GM18868 (cell line): Measurements from ENCODE around the gene PGM2L1.
"Not testable (repeated sequence)": the region's sequence is repeated elsewhere in the genome, so short reads cannot be mapped to it uniquely, and the experiment has no call there.

ENCODE experiments used
- ATAC-seq: cut with Tn5 transposase; IDR thresholded peaks from one replicate; pipeline ENCODE4 v1.9.1; 2021; ENCODE audit warnings: mild to moderate bottlenecking, moderate library complexity; ENCODE audit not compliant: unreplicated experiment

The PGM2L1 gene

DNA sequence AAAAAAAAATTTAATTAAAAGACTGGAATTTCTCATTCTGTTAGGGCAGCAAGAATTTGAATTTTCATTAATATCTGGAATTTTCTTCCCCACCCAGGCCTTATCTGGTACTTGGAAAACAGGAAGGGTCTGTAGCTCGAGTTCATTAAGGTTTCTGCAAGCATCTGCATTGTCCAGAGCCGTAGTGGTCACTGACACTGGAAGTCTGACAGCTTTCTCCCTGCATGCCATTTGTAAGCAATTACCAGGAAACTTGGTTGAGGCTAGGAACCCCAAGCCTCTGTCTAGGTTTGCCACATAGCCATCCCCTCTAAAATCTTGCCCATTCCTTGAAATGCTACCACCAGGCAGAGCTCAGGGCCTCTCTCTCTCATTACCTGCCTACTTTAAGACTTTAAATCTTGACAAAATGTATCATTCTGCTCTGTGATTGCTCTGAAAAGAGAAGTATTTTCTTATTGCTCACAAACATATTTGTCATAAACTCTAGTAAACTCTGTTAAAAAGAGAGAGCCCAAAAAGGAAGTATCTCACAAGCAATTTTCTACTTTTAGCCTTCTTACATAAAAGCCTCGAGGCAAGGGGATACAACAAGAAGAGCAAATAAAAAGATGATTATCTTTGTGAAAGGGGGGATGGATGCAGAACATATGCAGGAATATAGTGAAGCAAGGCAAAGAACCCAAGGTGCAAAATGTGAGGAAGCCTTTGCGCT is 5.5 kb upstream of the PGM2L1 start:
- no peak for ATAC-seq

DNA sequence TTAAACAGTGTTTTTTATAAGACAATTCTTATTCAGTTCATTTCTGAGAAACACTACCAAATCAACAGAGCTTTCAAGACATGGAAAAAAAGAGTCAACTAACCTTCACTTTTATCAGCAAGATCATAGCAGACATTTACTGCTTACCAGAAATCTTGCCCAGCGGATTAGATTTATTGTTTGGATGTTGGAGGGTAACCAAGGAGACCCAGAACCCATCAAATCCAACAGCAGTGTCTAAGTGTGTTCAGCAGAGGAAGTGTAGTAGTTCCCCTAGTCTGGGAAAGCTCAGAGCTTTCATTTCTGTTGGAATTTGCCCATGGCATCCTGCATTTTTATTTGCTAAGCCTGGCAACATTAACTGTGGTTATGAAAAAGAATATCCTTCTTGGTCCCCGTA is 2.4 kb upstream of the PGM2L1 start:
- ATAC-seq = no peak

DNA sequence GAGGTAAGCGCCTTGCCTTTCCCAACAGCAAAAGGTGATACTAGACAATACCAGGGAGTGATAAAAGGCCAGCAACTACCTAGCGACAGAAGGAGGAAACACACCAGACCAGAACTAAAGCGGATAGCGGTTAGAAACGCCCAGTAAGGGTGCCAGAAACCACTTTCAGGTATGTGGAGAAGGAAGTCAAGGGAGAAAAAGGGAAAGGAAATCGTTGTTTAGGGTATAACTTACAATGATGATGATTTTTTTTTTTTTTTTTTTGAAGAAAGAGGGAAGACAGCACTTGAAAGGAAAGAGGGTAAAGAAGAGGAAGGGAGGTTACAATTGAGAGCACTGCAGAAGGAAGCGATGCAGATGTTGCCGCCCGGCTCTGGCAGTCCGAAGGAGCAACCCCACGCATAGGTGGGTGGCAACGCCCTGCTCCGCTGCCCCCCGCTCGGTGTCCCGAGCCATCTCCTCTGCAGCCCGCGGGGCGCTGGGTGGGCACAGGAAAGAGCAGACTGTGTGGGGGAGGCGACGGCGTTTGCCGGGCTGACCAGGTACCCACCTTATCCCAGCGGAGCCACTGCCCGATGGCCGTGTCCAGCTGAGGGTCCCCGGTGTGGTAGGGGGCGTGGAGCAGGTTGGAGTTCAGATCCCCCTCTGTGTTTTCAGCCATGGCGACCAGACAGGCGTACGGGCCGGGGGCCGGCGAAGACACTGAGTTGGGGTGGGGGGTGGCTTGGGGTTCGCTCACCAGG is 561 bp downstream of the PGM2L1 start:
- no peak for ATAC-seq

DNA sequence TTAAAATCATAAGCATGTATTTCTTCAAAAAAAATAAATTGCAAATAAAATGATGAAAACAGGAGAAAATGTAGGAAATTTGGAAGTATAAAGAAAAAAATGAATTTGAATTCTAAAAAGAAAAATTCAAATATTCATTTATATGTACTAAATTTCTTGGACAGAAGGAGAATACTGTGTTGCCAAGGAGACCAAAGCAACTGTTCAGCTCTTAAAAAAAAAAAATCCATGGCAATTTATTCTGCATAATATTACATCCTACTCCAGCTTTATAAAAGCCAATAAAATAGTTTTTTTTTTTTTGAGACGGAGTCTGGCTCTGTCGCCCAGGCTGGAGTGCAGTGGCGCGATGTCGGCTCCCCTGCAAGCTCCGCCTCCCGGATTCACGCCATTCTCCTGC is 6.0 kb downstream of the PGM2L1 start:
- no peak for ATAC-seq

DNA sequence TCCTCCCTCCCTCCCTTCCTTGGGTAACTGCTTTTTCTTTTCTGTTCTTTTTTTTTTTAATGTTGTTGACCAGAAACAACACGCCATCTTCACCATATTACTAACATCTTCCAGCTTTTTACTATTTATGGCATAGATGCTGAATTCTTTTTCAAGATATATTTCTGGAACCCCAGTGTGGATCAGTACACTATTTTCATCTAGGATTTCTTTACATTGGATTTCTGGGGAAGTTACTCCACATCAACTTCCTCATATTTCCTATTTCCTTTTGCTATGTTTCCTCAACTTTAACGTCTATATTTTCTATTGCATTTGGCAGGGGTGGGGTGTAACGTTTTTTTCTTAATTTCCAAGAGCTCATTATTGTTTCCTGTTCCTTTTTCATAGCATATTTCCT is 7.0 kb downstream of the PGM2L1 start:
- ATAC-seq = no peak

DNA sequence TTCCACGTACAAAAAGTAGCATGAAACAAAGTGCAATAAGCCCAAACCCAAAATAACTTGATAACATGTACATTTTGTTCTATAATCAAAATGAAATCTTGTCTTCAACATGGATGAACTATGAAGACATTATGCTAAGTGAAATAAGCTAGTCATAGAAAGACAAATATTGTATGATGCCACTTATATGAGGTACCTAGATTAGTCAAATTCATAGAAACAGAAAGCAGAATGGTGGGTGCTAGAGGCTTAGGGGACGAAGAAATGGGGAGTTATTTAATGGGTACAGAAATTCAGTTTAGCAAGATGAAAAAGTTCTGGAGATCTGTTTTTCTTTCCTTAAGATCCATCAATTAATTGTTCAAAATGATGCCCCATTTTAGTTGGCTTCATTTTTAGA is 7.5 kb downstream of the PGM2L1 start:
- ATAC-seq = no peak

DNA sequence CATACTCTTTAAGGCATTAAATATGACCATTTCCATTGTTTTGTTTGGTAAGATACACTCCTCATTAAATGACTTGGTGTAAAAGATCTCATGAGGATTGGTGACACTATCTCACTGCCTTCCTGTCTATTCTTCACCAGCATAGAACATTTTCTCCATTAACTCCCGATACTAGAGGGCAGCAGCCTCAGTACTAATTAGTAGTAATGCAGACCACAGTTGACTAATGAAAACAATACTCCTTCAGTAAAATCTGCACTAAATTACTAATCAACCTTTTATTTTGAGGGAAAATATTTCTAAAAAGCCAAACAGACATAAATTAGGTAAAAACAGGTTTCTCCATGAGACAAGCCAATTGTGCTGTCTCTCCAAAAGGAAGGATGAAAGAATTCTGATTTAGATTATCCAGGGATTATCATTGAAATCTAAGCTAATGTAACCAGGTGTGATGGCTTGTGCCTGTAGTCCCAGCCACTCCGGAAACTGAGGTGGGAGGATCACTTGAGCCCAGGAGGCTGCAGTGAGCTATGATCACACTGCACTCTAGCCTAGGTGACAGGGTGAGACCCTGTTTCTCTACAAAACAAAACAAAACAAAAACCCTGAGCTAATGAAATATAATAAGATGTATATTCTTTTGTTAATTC is 9.4 kb downstream of the PGM2L1 start:
- no peak for ATAC-seq

DNA sequence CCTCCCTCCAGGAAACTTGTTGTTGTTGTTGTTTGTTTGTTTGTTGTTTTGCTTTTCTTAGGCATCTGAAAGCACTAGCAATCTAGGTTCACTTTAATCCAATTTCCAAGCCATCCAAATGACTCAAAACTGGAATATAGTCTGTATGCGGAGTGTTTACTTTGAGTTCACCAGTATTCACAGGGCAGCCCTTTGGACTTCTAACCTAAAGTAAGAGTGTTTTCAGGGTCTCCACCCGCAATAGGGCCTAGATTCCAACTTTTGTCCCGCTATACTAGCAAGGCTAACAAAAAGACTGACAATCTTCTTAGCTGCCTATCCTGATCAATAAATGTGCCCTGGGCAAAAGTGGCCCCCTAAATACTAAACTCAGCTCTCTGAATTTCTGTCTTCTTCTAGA is 13.6 kb downstream of the PGM2L1 start:
- no peak for ATAC-seq

DNA sequence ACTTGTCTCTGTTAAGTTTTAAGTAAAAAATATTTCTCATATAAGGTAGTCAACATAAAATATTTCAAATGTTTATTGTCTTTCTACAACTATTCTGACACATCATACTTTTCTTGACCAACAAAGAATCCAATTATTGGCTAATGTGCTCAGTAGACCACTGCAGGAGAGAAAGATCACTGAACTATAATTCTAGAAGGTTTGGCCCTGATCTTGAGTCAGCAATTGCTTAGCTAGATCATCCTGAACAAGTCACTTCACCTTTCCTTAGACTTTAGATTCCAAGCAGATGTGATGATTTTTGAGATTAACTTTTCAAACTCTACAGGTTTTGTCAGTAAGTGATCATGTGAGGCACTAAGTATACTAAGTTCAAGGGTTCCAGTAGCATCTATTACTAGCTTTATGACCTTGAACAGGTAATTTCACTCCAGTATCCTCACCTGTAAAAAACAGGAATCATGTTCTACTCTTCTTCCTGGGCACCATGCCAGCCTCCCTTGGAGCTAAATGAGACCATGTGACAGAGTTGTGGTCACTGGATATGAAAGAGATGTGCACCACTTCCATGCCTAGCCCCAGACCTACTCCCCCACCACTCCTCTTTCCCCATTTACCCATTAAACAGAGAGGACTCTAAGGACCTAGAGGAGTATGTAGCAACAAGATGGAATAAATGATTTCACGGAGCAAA is 17.3 kb downstream of the PGM2L1 start:
- ATAC-seq = no peak

DNA sequence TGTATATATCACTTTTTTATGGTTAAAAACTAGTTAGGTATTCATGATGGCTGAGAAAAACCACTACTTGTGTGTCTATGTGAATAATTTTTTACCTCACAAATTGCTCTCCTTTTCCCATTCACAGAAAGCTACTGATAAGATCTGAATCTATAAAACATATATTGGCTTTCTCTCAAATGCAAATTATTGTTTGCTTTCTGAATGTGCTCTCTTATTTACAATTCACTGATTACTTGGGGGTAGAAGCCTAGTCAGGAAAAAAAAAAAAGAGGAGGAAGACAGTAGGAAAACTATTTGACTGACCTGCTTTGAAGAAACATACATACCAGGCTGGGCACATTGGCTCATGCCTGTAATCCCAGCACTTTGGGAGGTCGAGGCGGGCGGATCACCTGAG is 20.5 kb downstream of the PGM2L1 start:
- ATAC-seq = no peak

DNA sequence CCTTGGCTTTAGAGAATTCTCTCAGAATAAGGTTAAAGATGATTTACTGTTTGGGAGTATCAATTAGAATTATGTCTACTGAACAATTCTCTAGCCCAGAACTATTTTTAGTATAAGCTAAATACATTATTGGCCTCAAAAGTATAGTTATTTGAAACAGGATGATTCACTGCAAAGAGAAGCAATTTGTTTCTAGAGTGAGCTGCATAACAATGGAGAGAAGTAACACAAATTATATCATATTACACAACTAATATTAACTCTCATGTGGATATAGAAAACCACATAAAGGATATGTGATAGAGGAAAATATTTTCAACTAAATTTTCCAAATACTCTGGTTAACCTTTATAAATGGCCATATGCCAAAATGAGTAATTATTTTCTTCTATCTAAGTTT is 24.9 kb downstream of the PGM2L1 start:
- ATAC-seq = no peak

DNA sequence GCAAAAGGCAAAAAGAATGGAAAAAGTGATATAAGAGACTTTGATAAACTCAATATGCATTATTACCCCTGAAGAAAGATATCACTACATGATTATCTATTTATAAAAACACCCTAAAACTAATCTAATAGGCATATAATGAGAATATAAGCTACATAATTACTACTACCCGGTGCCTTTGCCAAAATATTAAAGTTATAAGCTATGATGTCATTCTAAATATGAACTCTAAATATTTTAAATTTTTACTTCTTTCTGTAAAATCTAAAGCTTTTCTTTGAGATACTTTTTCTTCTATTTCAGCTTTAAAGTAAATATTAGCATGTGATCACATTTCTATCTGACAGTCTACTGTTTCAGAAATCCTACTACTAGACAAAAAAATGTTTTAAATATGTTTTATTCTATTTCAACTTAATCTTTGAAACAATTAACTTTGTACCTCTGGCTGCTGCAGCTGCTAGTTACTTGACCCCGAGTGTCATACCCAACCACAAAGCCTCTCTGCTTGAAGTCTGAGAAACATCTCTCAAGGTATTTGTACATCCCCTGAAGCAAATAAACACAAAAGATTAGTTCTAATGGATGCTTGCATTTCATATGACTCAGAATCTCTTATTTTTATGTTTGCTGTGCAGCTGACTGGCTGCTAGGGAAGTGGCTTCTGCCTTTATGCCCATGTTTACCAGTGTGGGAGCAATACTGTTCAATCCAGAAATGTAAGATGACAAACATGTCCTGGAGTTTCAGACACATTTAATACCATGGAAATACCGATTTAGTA is 26.8 kb downstream of the PGM2L1 start:
- ATAC-seq = no peak

DNA sequence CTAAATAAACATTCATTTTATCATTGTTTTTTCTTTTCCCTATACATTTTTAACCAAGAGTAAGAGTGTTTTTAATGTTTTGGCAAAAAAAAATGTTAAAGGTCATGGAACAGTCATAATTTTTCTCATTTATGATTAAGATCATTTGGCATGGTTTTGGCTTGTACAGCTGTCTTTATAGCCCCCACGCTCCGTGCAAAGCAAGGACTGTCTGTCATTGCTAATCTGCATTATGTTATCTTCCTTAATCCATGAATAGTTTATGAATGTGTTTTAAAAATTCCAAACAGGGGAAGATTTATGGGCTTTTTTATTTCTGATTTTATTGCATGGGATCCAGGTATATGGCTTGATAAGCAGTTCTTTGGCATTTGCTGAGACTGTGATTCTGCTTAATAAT is 28.1 kb downstream of the PGM2L1 start:
- ATAC-seq = no peak

DNA sequence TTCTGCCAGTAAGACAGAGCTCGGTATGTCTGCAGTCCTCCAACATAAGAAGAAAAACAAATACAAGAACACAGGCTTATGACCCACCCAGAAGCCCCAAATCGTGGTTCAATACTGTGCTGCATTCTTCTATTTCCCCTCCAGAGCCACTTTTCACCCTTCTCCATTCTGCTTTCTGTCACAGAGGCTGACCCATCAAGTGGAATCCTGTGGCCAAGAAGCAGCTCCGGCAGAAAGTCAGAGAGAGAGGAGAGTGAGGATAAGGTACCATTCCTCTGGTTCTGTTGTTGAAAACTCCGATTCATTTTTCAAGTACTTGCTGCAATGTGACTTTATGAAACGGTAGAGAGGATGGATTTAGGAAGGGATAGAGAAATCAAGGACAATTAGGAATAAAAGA is 30.4 kb downstream of the PGM2L1 start:
- ATAC-seq = no peak

DNA sequence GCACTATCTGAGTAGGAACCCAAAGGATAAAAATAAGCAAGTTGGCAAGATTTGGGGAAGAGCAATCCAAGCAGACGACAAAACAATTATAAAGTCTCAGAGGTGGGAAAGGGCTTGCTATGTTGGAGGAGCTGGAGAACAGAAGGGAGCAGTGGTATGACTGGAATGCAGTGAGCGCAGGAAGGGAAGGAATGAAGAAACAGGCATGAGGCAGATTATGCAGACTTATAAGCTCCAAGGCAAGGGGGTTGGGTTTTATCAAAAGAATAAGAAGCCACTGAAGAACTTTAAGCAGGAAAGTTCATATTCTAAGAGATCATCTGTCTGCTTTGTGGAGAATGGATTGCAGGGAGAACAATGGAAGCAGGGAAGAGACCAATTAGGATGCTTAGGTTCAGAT is 31.7 kb downstream of the PGM2L1 start:
- ATAC-seq = no peak

DNA sequence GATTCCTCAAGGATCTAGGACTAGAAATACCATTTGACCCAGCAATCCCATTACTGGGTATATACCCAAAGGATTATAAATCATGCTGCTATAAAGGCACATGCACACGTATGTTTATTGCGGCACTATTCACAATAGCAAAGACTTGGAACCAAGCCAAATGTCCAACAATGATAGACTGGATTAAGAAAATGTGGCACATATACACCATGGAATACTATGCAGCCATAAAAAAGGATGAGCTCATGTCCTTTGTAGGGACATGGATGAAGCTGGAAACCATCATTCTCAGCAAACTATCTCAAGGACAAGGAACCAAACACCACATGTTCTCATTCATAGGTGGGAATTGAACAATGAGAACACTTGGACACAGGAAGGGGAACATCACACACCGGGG is 32.4 kb downstream of the PGM2L1 start:
- ATAC-seq = not testable (repeated sequence)

DNA sequence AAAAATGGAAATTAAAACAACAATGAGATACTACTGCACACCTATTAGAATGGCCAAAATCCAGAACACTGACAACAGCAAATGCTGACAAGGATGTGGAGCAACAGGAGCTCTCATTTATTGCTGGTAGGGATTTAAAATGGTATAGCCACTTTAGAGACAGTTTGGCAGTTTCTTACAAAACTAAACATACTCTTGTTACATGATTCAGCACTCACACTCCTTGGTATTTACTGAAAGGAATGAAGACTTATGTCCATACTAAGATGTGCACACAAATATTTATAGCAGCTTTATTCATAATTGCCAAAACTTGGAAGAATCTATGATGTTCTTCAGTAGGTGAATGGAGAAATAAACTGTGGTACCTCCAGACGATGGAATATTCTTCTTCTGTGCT is 40.8 kb downstream of the PGM2L1 start:
- no peak for ATAC-seq

DNA sequence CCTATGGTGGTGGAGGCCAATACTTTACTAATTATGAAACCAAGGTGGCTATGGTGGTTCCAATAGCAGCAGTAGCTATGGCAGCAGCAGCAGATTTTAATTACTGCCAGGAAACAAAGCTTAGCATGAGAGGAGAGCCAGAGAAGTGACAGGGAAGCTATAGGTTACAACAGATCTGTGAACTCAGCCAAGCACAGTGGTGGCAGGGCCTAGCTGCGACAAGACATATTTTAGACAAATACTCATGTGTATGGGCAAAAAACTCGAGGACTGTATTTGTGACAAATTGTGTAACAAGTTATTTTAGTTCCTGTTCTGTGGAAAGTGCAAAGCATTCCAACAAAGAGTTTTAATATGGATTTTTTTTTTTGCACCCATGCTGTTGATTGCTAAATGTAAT is 42.6 kb downstream of the PGM2L1 start:
- no peak for ATAC-seq

DNA sequence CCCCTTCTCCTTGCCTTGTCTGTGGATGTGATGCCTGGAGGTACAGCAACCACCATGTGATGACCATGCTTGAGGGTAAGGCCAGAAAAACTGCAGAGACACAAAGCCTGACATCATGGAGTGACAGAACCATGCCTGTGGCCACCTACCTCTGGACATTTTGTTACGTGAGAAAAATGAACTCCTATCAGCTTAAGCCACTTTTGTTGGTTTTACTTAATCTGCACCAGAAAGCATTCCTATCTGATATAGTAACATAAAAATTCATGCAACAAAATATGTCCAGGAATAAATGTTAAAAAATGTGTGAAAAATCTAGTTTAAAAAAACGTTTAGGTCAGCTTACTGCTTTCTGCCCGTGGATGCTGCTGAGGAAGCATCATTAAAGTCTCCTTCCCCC is 44.2 kb downstream of the PGM2L1 start:
- no peak for ATAC-seq

DNA sequence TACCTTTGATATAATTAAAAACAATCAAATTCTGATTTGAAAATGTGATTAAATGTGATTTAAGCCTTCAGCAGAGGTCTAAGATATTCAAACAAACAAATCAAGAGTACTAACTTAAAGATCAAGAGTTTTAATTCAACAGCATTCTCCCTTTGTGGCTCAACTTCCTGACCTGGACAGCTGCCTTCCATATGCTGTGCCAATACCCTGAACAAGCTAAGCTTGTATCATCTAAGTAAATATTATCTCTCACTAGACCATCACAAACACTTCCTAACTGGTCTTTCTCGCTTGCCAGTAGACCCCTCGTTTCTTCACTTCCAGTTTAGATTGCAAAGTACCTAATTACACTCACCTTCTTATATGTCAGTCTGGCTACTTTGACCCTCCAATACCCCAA is 50.9 kb downstream of the PGM2L1 start:
- no peak for ATAC-seq

DNA sequence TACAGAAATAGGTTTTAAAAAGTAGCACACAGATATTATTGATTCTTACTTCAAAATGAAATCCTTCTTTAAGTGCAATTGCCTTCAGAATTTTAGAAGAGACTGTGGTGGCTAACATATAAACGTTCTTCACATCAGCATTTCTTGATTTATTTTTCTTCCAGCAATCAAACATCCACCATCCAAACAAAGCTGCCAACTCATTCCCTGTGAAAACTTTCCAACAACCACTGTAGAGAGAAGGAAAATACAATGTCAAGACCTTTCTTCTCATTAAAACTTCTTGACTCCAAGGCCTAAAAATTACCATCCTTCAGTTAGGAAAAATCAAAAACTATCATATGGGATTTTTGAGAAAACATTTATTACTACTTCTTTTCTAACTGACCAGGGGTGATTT is 52.8 kb downstream of the PGM2L1 start:
- ATAC-seq = no peak
